Panc1 (cell line): ENCODE measurements around the gene OSBPL10.
A peak's percentile ranks its signal among the peaks of the same experiment; 100 is the strongest.

ENCODE experiments used
- CTCF ChIP-seq: fragments of 450-650 bp; IDR thresholded peaks from 2 replicates; pipeline ENCODE4 v1.5.1; 2017; ENCODE audit warnings: mild to moderate bottlenecking
- SIN3A ChIP-seq: IDR thresholded peaks from 2 replicates; pipeline ENCODE4 v1.6.1; 2012; ENCODE audit warnings: low read depth, mild to moderate bottlenecking, low read length, moderate library complexity, borderline replicate concordance; ENCODE audit not compliant: insufficient read depth
- TCF7L2 ChIP-seq: IDR thresholded peaks from 2 replicates; pipeline ENCODE4 v1.6.1; 2011; ENCODE audit warnings: mild to moderate bottlenecking, low read depth, low read length, inconsistent platforms
- TF ChIP-seq, protein P1 (sequence below), 2 experiments: IDR thresholded peaks; 2 replicates each; pipeline ENCODE4 v1.6.1; 2011 to 2012; ENCODE audit warnings: low read depth in 2 of 2, control low read depth in 1 of 2, low read length in 1 of 2, mild to moderate bottlenecking in 1 of 2, moderate library complexity in 1 of 2; ENCODE audit not compliant: insufficient read depth in 1 of 2

GRCh38 chr3:31980530-31981205, 394 bp downstream of the OSBPL10 start:
- peak; percentile 19 for TF ChIP-seq CTCF
- TF ChIP-seq SIN3A: no peak; the same call in 1 of the 2 replicates
- TF ChIP-seq, protein P1, sequence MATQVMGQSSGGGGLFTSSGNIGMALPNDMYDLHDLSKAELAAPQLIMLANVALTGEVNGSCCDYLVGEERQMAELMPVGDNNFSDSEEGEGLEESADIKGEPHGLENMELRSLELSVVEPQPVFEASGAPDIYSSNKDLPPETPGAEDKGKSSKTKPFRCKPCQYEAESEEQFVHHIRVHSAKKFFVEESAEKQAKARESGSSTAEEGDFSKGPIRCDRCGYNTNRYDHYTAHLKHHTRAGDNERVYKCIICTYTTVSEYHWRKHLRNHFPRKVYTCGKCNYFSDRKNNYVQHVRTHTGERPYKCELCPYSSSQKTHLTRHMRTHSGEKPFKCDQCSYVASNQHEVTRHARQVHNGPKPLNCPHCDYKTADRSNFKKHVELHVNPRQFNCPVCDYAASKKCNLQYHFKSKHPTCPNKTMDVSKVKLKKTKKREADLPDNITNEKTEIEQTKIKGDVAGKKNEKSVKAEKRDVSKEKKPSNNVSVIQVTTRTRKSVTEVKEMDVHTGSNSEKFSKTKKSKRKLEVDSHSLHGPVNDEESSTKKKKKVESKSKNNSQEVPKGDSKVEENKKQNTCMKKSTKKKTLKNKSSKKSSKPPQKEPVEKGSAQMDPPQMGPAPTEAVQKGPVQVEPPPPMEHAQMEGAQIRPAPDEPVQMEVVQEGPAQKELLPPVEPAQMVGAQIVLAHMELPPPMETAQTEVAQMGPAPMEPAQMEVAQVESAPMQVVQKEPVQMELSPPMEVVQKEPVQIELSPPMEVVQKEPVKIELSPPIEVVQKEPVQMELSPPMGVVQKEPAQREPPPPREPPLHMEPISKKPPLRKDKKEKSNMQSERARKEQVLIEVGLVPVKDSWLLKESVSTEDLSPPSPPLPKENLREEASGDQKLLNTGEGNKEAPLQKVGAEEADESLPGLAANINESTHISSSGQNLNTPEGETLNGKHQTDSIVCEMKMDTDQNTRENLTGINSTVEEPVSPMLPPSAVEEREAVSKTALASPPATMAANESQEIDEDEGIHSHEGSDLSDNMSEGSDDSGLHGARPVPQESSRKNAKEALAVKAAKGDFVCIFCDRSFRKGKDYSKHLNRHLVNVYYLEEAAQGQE (IDR thresholded peaks at IDR 0.05; ENCODE audit: insufficient read depth in 1 of 2, low read depth in 2 of 2, low read length in 1 of 2): no peak
- TF ChIP-seq TCF7L2: no peak
